ENCODE measurements around the gene HDAC4. TPM values are rescaled to one million over a fixed set of nuclear protein-coding genes. Genes with fewer than 3 reads are reported as not detected.
A peak's percentile ranks its signal among the peaks of the same experiment; 100 is the strongest.

Gene HDAC4
- total and polyA plus RNA-seq, 9 of the 15 experiments (the other 6 are each of a cell fraction or from before 2014, with no cell fraction given): 0.11 to 20.2 (median 4.0) TPM

GRCh38 chr2:239304533-239305221, 96.1 kb downstream of the HDAC4 start:
- POLR2A ChIA-PET: interaction anchor here (1.0 to 1.9 kb wide), 2 partner anchors 10 to 12 kb away, joined by 3 to 9 read pairs; no protein-coding TSS in a partner anchor

More at GRCh38 chr2:239304533-239305221, 96.1 kb downstream of the HDAC4 start:
- H3K4me3 ChIP-seq: no peak overlapping the region
- no peak for TF ChIP-seq MXI1 (IDR thresholded peaks at IDR 0.05; ENCODE audit: low read depth, low read length)
- no peak for TF ChIP-seq ZBTB26 (CRISPR knock-in tag; IDR thresholded peaks at IDR 0.05)
- TF ChIP-seq KLF6 (CRISPR knock-in tag; IDR thresholded peaks at IDR 0.05; ENCODE audit: borderline replicate concordance): no peak
- TF ChIP-seq NFYB (IDR thresholded peaks at IDR 0.05; ENCODE audit: extremely low read depth, insufficient read length): no peak
- TF ChIP-seq RHOXF2B (CRISPR knock-in tag; conservative IDR thresholded peaks at IDR 0.05): no peak
- TF ChIP-seq RBM34 (IDR thresholded peaks at IDR 0.05; ENCODE audit: borderline replicate concordance, insufficient read depth, low read length): no peak
- TF ChIP-seq MTA3 (IDR thresholded peaks at IDR 0.05; ENCODE audit: borderline replicate concordance): no peak
- no peak for TF ChIP-seq CTCF (IDR thresholded peaks at IDR 0.05 in 2 of 3, conservative IDR thresholded peaks at IDR 0.05 in 1 of 3; ENCODE audit: insufficient read depth in 2 of 3, low read depth in 1 of 3, low read length in 3 of 3)
- H3K79me2 ChIP-seq (ENCODE audit: control insufficient read depth, insufficient read depth, low read length): peaks cover 8% of the 10 kb centered on the region; the same call in 2 of the 3 replicates
- no peaks in the 10 kb centered on the region for H3K27me3 ChIP-seq (ENCODE audit: control insufficient read depth in 2 of 2, insufficient read depth in 2 of 2, low read length in 2 of 2)
- peak overlapping the region in 1 of 2 experiments; percentile 71; a peak in 2 of 4 replicates for H3K9ac ChIP-seq (ENCODE audit: insufficient read depth in 1 of 2, low read depth in 2 of 2, low read length in 2 of 2)
- intact Hi-C loops (cut with micrococcal nuclease) (no loop called here), in situ Hi-C loops (cut with MboI) (no loop called here)
- DNase-seq (ENCODE audit: extremely low read depth in 1 of 4, low spot score in 3 of 4) (no peak), FAIRE-seq (no peak), ATAC-seq (no peak)
- no peaks in the 10 kb centered on the region; the same call in 1 of the 2 replicates for H4K20me1 ChIP-seq (replicated peaks; ENCODE audit: control insufficient read depth, insufficient read depth, low read length)
- H3K4me1 ChIP-seq (replicated peaks in 1 of 2; ENCODE audit: control insufficient read depth in 2 of 2, insufficient read depth in 2 of 2, low read length in 2 of 2): peaks cover 2 to 53% of the 10 kb centered on the region in 2 experiments; a peak in 4 of 5 replicates
- H2AFZ ChIP-seq (ENCODE audit: low read depth, low read length): no peak overlapping the region
- H3K9me3 ChIP-seq (replicated peaks; ENCODE audit: control insufficient read depth, insufficient read depth, low read depth, low read length): no peaks in the 10 kb centered on the region
- CTCF ChIA-PET (ENCODE audit: low intra/inter-chr PET ratio): no interaction called here
- no peak overlapping the region for H3K27ac ChIP-seq (ENCODE audit: extremely low read depth, low read depth, low read length)
- H3K36me3 ChIP-seq (ENCODE audit: control insufficient read depth, insufficient read depth, low read length): no peaks in the 10 kb centered on the region
- WGBS (ENCODE audit: insufficient coverage, low coverage, missing lambda C conversion rate): 93% methylated on average over 13 of the region's 16 CpGs
- no TSS peak for BruUV-seq (replicated peaks)
- no peaks in the 10 kb centered on the region for H3K9me1 ChIP-seq (ENCODE audit: control insufficient read depth, insufficient read depth, low read length)
- H3K4me2 ChIP-seq (ENCODE audit: insufficient read depth, low read length): no peak overlapping the region
